Measurements from ENCODE around the gene VTI1A. TPM values are rescaled to one million over a fixed set of nuclear protein-coding genes. Genes with fewer than 3 reads are reported as not detected.
"Not testable (repeated sequence)": the region's sequence is repeated elsewhere in the genome, so short reads cannot be mapped to it uniquely, and the experiment has no call there.

VTI1A gene
- total RNA-seq, 1 donor from 2014 or later: 33.6 TPM

- no peaks in the 10 kb centered on the region for H3K4me1 Mint-ChIP-seq (ENCODE audit: low read depth)
- no peaks in the 10 kb centered on the region for H3K27me3 Mint-ChIP-seq (ENCODE audit: low read depth)
- H3K9me3 Mint-ChIP-seq: no peaks in the 10 kb centered on the region
- no peak overlapping the region for H3K4me3 Mint-ChIP-seq (ENCODE audit: low read depth)
- no peak overlapping the region for H3K27ac Mint-ChIP-seq
- intact Hi-C loops (cut with micrococcal nuclease): loop anchor here (5.0 kb wide), 1 partner anchor 667 kb away; no protein-coding TSS in a partner anchor
- peaks cover 6% of the 10 kb centered on the region for H3K36me3 Mint-ChIP-seq (ENCODE audit: low read depth)
- no peak for DNase-seq (ENCODE audit: low spot score)
Measured at GRCh38 chr10:112720178-112720577, 273.2 kb downstream of the VTI1A start.

- H3K9me3 Mint-ChIP-seq: no peaks in the 10 kb centered on the region
- no peaks in the 10 kb centered on the region for H3K27me3 Mint-ChIP-seq (ENCODE audit: low read depth)
- intact Hi-C loops (cut with micrococcal nuclease): loop anchor here (5.0 kb wide), 1 partner anchor 666 kb away; no protein-coding TSS in a partner anchor
Measured at GRCh38 chr10:112721080-112721698, 274.2 kb downstream of the VTI1A start.

GRCh38 chr10:112722758-112723157 lies 275.7 kb downstream of the VTI1A start:
- intact Hi-C loops (cut with micrococcal nuclease): loop anchor here (5.0 kb wide), 1 partner anchor 665 kb away; no protein-coding TSS in a partner anchor
- Mint-ChIP-seq H3K27ac (no peak overlapping the region), H3K9me3 (no peaks in the 10 kb centered on the region), H3K4me3 (ENCODE audit: low read depth) (no peak overlapping the region), H3K27me3 (ENCODE audit: low read depth) (no peaks in the 10 kb centered on the region), H3K4me1 (ENCODE audit: low read depth) (no peaks in the 10 kb centered on the region), H3K36me3 (ENCODE audit: low read depth) (no peaks in the 10 kb centered on the region)
- DNase-seq (ENCODE audit: low spot score): no peak

More at GRCh38 chr10:112721080-112721698, 274.2 kb downstream of the VTI1A start:
- DNase-seq (ENCODE audit: low spot score): no peak
- Mint-ChIP-seq H3K4me1 (ENCODE audit: low read depth) (no peaks in the 10 kb centered on the region), H3K4me3 (ENCODE audit: low read depth) (no peak overlapping the region), H3K36me3 (ENCODE audit: low read depth) (no peaks in the 10 kb centered on the region), H3K27ac (no peak overlapping the region)

GRCh38 chr10:112723876-112724275 lies 276.9 kb downstream of the VTI1A start:
- Mint-ChIP-seq H3K27ac (no peak overlapping the region), H3K4me1 (ENCODE audit: low read depth) (no peaks in the 10 kb centered on the region), H3K4me3 (ENCODE audit: low read depth) (no peak overlapping the region), H3K27me3 (ENCODE audit: low read depth) (no peaks in the 10 kb centered on the region), H3K9me3 (no peaks in the 10 kb centered on the region), H3K36me3 (ENCODE audit: low read depth) (no peaks in the 10 kb centered on the region)
- intact Hi-C loops (cut with micrococcal nuclease): loop anchor here (5.0 kb wide), 1 partner anchor 663 kb away; no protein-coding TSS in a partner anchor
- no peak for DNase-seq (ENCODE audit: low spot score)

GRCh38 chr10:112724404-112724991 lies 277.5 kb downstream of the VTI1A start:
- no peaks in the 10 kb centered on the region for H3K27me3 Mint-ChIP-seq (ENCODE audit: low read depth)
- H3K9me3 Mint-ChIP-seq: no peaks in the 10 kb centered on the region
- DNase-seq (ENCODE audit: low spot score): no peak
- no peaks in the 10 kb centered on the region for H3K4me1 Mint-ChIP-seq (ENCODE audit: low read depth)
- intact Hi-C loops (cut with micrococcal nuclease): loop anchor here (5.0 kb wide), 1 partner anchor 663 kb away; no protein-coding TSS in a partner anchor
- no peak overlapping the region for H3K4me3 Mint-ChIP-seq (ENCODE audit: low read depth)
- H3K36me3 Mint-ChIP-seq (ENCODE audit: low read depth): no peaks in the 10 kb centered on the region
- H3K27ac Mint-ChIP-seq: no peak overlapping the region

GRCh38 chr10:112728118-112728883 lies 281.3 kb downstream of the VTI1A start:
- H3K36me3 Mint-ChIP-seq (ENCODE audit: low read depth): no peaks in the 10 kb centered on the region
- intact Hi-C loops (cut with micrococcal nuclease): no loop called here
- H3K9me3 Mint-ChIP-seq: no peaks in the 10 kb centered on the region
- DNase-seq (ENCODE audit: low spot score): no peak
- no peaks in the 10 kb centered on the region for H3K27me3 Mint-ChIP-seq (ENCODE audit: low read depth)
- H3K27ac Mint-ChIP-seq: no peak overlapping the region
- no peak overlapping the region for H3K4me3 Mint-ChIP-seq (ENCODE audit: low read depth)
- no peaks in the 10 kb centered on the region for H3K4me1 Mint-ChIP-seq (ENCODE audit: low read depth)

GRCh38 chr10:112728997-112729396 lies 282.0 kb downstream of the VTI1A start:
- H3K9me3 Mint-ChIP-seq: no peaks in the 10 kb centered on the region
- no peaks in the 10 kb centered on the region for H3K27me3 Mint-ChIP-seq (ENCODE audit: low read depth)
- no peaks in the 10 kb centered on the region for H3K36me3 Mint-ChIP-seq (ENCODE audit: low read depth)
- intact Hi-C loops (cut with micrococcal nuclease): no loop called here
- no peak overlapping the region for H3K4me3 Mint-ChIP-seq (ENCODE audit: low read depth)
- DNase-seq (ENCODE audit: low spot score): no peak
- no peak overlapping the region for H3K27ac Mint-ChIP-seq
- H3K4me1 Mint-ChIP-seq (ENCODE audit: low read depth): no peaks in the 10 kb centered on the region

- H3K27me3 Mint-ChIP-seq (ENCODE audit: low read depth); intact Hi-C loops (cut with micrococcal nuclease); H3K9me3 Mint-ChIP-seq; H3K4me3 Mint-ChIP-seq (ENCODE audit: low read depth); H3K36me3 Mint-ChIP-seq (ENCODE audit: low read depth); DNase-seq (ENCODE audit: low spot score); H3K4me1 Mint-ChIP-seq (ENCODE audit: low read depth); H3K27ac Mint-ChIP-seq: not testable (repeated sequence)
Measured at GRCh38 chr10:112731450-112731849, 284.4 kb downstream of the VTI1A start.

- Mint-ChIP-seq H3K4me3 (ENCODE audit: low read depth) (no peak overlapping the region), H3K9me3 (no peaks in the 10 kb centered on the region), H3K27me3 (ENCODE audit: low read depth) (no peaks in the 10 kb centered on the region), H3K36me3 (ENCODE audit: low read depth) (no peaks in the 10 kb centered on the region), H3K27ac (no peak overlapping the region), H3K4me1 (ENCODE audit: low read depth) (no peaks in the 10 kb centered on the region)
- intact Hi-C loops (cut with micrococcal nuclease): no loop called here
- DNase-seq (ENCODE audit: low spot score): no peak
Measured at GRCh38 chr10:112732277-112732921, 285.4 kb downstream of the VTI1A start.

GRCh38 chr10:112735041-112735695 lies 288.2 kb downstream of the VTI1A start:
- intact Hi-C loops (cut with micrococcal nuclease): no loop called here
- DNase-seq (ENCODE audit: low spot score): no peak
- H3K4me3 Mint-ChIP-seq (ENCODE audit: low read depth): no peak overlapping the region
- no peaks in the 10 kb centered on the region for H3K36me3 Mint-ChIP-seq (ENCODE audit: low read depth)
- no peaks in the 10 kb centered on the region for H3K27me3 Mint-ChIP-seq (ENCODE audit: low read depth)
- H3K9me3 Mint-ChIP-seq: no peaks in the 10 kb centered on the region
- no peaks in the 10 kb centered on the region for H3K4me1 Mint-ChIP-seq (ENCODE audit: low read depth)
- H3K27ac Mint-ChIP-seq: no peak overlapping the region

GRCh38 chr10:112738606-112739591 lies 291.9 kb downstream of the VTI1A start:
- DNase-seq (ENCODE audit: low spot score): no peak
- H3K9me3 Mint-ChIP-seq: no peaks in the 10 kb centered on the region
- no peak overlapping the region for H3K4me3 Mint-ChIP-seq (ENCODE audit: low read depth)
- no peaks in the 10 kb centered on the region for H3K4me1 Mint-ChIP-seq (ENCODE audit: low read depth)
- no peak overlapping the region for H3K27ac Mint-ChIP-seq
- intact Hi-C loops (cut with micrococcal nuclease): no loop called here
- H3K27me3 Mint-ChIP-seq (ENCODE audit: low read depth): no peaks in the 10 kb centered on the region
- no peaks in the 10 kb centered on the region for H3K36me3 Mint-ChIP-seq (ENCODE audit: low read depth)

Data from activated T-helper 2 cell treated with anti-CD3 and anti-CD28 coated beads, Interferon-gamma antibody, Interleukin-2, Interleukin-4, amounts not matched to agents 10 μg/mL and 5 μg/mL and 100 μg/mL, durations not matched to agents 14 hours and 24 hours and 36 hours (primary cell).